Ammon's horn (tissue), 1 donor: Measurements from ENCODE around the gene FBXO24.
"Not testable (repeated sequence)": the region's sequence is repeated elsewhere in the genome, so short reads cannot be mapped to it uniquely, and the experiment has no call there.

Experiments
- DNase-seq: peaks from one replicate; pipeline ENCODE4 v3.0.0-alpha.2; 2016; ENCODE audit warnings: low spot score

FBXO24 gene

GRCh38 chr7:100559127-100559526 is 27.0 kb upstream of the FBXO24 start:
- no peak for DNase-seq

GRCh38 chr7:100561491-100562194 is 24.5 kb upstream of the FBXO24 start:
- DNase-seq: no peak

GRCh38 chr7:100562195-100563099 is 23.7 kb upstream of the FBXO24 start:
- no peak for DNase-seq

DNA sequence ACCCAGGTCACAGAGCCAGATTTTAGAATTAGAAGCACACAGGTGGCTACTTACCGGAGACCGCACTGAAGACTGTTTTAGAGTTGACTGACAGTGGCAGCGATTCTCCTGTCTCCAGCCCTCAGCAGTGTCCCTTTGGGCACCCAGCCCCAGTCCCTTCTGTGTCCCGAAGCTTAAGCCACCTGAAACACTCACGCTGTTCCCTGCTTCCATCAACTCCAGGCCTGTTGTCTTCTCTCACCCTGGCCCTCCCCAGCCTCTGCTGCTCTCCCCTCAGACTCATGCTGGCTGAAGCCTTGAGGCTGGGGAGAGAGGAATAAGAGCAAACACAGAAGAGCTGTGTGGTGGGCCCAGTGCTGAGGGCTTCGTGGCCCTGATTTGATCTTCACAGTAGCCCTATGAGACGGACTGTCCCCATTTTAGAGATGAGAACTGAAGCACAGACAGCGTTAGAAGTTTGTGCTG is 23.0 kb upstream of the FBXO24 start:
- DNase-seq: no peak

- DNase-seq: peak; percentile 76
These were observed 22.2 kb upstream of the FBXO24 start for GRCh38 chr7:100563809-100564400.

GRCh38 chr7:100564405-100564804 is 21.7 kb upstream of the FBXO24 start:
- DNase-seq: not testable (repeated sequence)

GRCh38 chr7:100565133-100565571 is 21.0 kb upstream of the FBXO24 start:
- no peak for DNase-seq

- no peak for DNase-seq
These were observed 20.1 kb upstream of the FBXO24 start for GRCh38 chr7:100566018-100566531.

DNA sequence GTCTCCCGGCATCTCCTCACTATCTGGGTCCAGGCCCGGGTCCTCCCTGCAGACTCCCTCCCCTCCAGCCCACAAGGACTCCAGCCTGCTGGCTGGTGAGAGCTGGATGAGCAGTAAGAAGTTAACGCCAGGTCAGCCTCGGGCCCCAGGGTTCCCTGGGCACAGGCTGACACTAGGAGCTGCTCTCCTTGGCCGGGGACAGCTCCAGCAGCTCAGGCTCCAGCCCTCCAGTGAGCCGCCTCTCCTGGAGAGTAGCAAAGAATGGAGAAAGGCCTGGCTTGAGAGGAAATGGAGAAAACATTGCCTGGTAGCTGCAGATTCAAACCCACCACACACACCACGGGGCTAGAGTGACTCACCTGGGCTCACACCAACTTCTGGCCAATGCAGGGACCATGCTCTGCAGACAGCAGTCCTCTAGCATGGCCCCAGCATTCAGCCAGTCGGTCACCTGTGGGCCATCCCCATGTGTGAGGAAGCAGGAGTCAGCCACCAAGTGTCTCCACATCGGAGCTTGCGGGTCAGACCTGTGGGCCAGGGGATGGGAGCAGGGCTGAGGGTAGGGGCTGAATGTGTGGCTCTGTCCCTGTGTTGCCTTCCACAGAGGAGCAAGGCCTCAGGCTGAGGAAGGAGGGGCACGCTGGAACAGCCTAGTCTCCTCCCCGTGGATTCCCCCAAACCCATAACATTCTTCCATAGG is 18.9 kb upstream of the FBXO24 start:
- DNase-seq: no peak

DNA sequence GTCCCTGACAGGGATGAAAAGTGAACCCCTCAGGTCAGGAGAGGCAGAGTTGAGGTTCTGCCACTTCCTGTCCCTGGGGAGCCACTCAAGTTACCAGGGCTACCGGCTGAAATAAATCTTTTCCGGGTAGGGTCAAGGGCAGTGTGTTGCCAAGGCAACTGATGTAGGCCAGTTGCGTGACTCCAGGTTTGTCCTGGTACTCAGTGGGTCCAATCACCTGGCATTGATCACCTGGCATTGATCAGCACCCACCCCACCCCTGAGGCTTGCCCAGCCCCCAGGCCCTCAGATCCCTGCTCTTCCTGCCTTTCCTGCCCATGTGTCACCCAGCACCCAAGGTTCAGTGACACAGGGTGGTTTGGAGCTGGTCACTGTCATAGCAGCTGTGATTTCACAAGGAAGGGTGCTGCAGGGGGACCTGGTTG is 18.4 kb upstream of the FBXO24 start:
- no peak for DNase-seq

DNA sequence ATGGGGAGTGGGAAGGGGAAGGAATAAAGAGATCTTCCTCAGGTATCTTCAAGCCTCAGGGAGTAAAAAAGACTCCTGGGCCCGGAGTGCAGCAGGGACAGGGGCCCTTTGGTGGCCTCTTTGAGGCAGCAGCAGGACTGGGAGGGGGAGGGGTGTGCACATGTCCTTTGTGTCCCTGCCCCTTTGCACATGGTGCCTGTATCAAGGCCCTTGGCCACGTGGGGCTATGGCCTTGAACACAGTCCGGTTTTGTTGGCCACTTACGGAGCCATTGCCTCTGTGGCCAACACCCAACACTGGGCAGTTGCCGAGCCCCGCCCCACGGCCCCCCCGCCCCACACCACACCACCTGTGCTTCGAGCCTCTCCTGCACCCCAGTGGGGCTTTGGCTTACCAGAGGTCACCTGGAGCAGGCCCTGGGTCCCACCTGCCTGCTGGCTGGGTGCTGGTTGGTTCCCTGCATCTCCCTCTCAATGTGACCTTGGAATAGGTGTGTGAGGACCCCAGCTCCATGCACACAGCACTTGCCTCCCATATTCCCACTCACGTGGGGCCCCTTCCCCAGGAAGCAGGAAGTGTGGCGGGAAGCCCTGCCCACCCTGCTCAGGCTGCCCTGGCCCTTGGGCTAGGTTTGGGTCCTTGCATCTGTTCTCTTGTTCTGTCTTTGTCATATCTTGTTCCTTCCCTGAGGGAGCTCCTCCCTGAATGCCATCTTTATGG is 17.8 kb upstream of the FBXO24 start:
- DNase-seq: no peak

- peak; percentile 83 for DNase-seq
These were observed 17.0 kb upstream of the FBXO24 start for GRCh38 chr7:100568896-100569844.

- DNase-seq: no peak
These were observed 14.9 kb upstream of the FBXO24 start for GRCh38 chr7:100570954-100571828.

- DNase-seq: no peak
These were observed 14.4 kb upstream of the FBXO24 start for GRCh38 chr7:100571829-100572116.

- DNase-seq: no peak
These were observed 13.7 kb upstream of the FBXO24 start for GRCh38 chr7:100572281-100572948.

GRCh38 chr7:100572949-100573675 is 13.0 kb upstream of the FBXO24 start:
- DNase-seq: no peak

- DNase-seq: no peak
These were observed 12.3 kb upstream of the FBXO24 start, which contains the start of gene SAP25 for GRCh38 chr7:100573691-100574361. TSS of gene SAP25 (minus strand) at chr7:100573900. CDS start at chr7:100573742, 158 bp downstream.
